GM19351 (cell line): Measurements from ENCODE around the gene OR51B2.
A peak's percentile ranks its signal among the peaks of the same experiment; 100 is the strongest.

Experiments used
- ATAC-seq: cut with Tn5 transposase; IDR thresholded peaks from one replicate; pipeline ENCODE4 v1.9.1; 2021; ENCODE audit warnings: mild to moderate bottlenecking, moderate library complexity; ENCODE audit not compliant: unreplicated experiment

Gene OR51B2

DNA sequence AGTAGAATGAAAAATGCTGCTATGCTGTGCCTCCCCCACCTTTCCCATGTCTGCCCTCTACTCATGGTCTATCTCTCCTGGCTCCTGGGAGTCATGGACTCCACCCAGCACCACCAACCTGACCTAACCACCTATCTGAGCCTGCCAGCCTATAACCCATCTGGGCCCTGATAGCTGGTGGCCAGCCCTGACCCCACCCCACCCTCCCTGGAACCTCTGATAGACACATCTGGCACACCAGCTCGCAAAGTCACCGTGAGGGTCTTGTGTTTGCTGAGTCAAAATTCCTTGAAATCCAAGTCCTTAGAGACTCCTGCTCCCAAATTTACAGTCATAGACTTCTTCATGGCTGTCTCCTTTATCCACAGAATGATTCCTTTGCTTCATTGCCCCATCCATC, 39.5 kb downstream of the OR51B2 start:
- ATAC-seq, result no peak

DNA sequence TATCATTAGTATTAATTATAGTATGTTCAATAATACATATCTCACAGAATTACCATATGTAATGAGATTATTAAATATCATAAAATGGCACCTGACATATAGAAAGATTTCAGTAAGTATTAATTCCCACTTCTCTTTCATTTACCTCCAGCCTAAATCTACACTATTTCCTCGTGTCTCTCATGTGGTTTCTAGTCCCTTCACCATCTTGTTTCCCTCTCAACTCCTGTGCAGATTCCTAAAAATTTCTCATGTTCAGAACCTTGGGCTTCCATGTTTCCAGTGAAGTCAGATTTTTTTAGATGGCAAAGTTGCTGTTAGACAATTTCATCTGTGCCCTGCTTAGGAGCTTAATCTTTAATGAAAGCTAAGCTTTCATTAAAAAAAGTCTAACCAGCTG, 40.2 kb downstream of the OR51B2 start:
- no peak for ATAC-seq

DNA sequence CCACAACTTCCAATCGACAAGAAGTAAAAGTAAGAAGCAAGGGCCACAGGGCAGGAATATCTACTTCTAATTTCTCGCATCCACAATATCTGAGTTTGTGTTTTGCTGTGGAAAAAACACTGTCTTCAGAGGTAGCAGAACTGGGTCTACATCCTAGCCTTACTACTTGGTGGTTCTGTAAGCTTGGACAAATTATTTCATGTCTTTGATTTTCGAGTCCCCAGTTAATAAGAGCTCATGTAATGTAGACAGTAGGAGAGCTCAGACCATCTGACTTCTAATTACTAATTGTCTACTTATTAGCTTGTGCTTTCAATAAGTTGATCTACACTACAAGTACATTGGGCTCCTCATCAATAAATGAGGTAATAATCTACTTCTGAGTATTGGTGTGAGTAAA, 41.0 kb downstream of the OR51B2 start:
- no peak for ATAC-seq

DNA sequence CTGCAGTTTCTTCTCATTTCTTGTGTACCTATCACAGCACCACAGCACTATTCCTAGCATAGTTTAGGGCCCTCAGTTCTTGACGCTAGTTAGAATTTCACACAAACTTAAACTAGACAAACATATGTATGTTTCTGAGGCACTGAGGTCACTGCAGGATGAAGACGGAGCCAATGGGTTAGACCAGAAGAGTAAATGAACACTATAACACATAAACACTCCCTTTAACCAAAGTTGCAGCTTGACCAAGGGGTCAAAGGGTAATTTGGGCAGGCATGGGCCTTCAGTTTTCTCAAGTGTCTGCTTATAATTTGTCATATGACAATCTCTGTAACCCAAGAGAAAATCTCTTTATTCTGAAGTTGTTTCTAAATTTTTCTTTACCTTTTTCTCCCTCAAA, 41.5 kb downstream of the OR51B2 start:
- no peak for ATAC-seq

DNA sequence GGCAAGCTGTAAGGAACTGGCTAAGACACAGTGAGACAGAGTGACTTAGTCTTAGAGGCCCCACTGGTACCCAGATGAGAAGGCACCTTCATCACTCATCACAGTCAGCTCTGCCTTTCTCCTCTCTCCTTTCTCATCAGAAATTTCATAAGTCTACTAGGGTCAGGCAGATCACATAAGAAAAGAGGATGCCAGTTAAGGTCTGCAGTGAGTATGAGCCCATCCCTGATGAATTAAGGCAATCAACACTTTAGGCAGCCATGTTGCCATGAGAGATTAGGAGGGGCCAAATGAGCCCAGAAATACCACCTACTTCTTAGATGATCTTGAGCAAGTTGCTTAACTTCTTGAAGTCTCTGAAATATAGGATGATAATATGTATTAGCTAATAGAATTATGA, 42.5 kb downstream of the OR51B2 start:
- ATAC-seq, result no peak

DNA sequence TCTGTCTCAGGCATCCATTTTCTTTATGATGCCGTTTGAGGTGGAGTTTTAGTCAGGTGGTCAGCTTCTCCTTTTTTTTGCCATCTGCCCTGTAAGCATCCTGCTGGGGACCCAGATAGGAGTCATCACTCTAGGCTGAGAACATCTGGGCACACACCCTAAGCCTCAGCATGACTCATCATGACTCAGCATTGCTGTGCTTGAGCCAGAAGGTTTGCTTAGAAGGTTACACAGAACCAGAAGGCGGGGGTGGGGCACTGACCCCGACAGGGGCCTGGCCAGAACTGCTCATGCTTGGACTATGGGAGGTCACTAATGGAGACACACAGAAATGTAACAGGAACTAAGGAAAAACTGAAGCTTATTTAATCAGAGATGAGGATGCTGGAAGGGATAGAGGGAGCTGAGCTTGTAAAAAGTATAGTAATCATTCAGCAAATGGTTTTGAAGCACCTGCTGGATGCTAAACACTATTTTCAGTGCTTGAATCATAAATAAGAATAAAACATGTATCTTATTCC, 43.5 kb downstream of the OR51B2 start:
- peak; percentile 90 for ATAC-seq

DNA sequence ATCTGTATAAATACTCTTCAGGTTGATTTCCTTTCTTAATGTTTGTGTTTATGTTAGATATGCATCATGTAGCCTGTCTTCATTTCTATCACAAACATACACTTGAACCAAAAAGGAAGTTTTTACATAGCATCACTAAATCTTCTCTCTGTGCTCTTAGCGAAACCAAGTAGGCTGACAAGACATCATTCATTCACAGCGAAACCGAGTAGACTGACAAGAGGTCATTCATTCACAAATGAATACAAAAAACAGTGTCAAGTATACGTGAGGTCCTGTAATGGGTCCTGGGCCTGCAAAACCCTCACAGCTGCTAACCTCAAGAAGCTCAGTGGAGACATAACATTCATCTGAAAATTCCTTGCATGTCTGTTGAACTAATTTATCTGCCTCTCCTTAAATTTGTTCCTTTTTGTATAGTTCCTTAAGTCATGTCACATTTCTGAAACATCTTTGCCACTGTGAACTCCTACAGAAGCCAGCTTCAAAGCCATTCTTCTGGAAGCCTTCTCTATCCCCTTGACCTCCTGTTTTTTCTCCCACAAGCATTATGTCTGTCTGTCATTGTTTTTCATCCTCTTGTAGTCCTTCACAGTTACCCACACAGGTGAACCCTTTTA, 44.5 kb downstream of the OR51B2 start:
- no peak for ATAC-seq

DNA sequence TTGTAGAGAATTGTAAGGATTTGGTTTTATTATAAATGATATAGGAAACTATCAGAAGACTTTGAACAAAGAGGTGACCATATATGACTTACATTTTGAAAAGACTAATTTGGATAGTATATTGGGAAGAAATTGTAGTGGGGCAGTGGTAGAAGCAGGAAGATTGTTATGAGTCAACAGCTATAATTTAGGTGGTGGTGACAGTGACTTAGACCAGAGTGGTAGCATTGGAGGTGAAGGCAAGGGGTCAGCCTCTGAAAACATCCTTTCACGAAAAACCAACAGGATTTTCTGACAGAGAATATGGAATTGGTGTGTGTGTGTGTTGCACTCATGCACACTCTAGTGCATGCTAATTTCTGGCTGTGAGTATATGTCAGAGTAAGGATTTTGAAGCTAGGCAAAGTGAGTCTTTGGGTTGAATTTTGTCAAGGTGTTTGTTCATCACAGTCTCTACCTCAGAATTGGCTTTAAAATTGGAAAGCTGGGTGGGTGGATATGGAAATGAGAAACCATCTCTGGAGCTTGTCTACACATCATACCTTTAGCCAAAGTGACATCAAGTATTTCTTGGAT, 46.2 kb downstream of the OR51B2 start:
- peak; percentile 58 for ATAC-seq

DNA sequence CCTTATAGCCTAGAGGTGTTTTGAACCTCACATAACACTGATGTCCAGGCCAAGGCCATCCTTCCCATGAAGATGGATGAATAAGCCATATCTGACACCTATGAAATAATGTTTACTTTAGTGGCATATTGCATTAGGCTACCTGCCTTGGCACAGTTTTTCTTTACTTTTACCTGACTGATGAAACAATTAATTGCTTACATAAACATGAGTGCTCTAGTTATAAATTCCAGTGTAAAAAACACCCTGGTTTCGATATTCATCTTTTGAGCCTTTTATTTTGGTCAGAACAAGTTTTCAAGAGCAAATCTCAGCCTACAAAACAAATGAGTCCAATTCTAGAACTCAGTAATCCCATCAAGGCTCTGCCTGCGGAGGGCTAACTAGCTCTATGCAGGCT, 47.4 kb downstream of the OR51B2 start:
- no peak for ATAC-seq

DNA sequence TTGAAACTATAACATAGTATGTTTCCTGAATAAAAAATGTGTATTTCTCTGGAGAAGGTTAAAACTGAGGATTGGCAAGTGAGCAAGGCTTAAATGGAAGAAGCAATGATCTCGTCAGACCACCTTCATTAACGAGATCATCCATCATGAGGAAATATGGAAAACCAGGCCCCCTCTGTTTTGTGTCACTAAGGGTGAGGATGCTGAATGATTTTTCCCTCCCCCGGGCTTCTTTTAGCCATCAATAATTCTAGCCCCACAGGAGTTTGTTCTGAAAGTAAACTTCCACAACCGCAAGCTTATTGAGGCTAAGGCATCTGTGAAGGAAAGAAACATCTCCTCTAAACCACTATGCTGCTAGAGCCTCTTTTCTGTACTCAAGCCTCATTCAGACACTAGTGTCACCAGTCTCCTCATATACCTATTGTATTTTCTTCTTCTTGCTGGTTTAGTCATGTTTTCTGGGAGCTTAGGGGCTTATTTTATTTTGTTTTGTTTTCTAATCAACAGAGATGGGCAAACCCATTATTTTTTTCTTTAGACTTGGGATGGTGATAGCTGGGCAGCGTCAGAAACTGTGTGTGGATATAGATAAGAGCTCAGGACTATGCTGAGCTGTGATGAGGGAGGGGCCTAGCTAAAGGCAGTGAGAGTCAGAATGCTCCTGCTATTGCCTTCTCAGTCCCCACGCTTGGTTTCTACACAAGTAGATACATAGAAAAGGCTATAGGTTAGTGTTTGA, 48.6 kb downstream of the OR51B2 start:
- no peak for ATAC-seq

DNA sequence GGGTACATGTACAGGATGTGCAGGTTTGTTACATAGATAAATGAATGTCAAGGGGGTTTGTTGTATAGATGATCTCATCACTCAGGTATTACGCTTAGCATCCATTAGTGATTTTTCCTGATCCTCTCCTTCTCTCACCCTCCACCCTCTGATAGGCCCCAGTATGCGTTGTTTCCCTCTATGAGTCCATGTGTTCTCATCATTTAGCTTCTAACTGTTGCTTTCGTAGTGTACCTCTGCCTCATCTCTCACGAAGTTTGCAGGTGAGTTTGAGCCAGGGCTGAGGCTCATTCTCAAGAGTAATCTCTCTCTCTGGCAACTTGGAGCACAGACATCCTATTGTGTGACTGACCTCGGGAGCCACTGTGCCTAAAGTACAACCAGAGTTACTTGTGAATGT, 49.7 kb downstream of the OR51B2 start:
- ATAC-seq, result no peak
